Activated naive CD8-positive, alpha-beta T cell treated with anti-CD3 and anti-CD28 coated beads, Interleukin-2, amount 50 U/mL, for 24 hours (primary cell): Measurements from ENCODE around the gene SAG.

Experiments used
- ATAC-seq: fragments of 150-1000 bp; cut with Tn5 transposase; one replicate; pipeline ENCODE4 v1.10.0; 2021
- DNase-seq: peaks from one replicate; pipeline ENCODE4 v3.0.0; 2021
- H3K27ac Mint-ChIP-seq: one replicate; pipeline ENCODE4 v1.8.0; 2021; ENCODE audit warnings: mild to moderate bottlenecking, mixed read lengths
- H3K27me3 Mint-ChIP-seq: one replicate; pipeline ENCODE4 v1.8.0; 2021; ENCODE audit warnings: mixed read lengths
- H3K36me3 Mint-ChIP-seq: one replicate; pipeline ENCODE4 v1.8.0; 2021; ENCODE audit warnings: low read depth, mixed read lengths
- H3K4me1 Mint-ChIP-seq: one replicate; pipeline ENCODE4 v1.8.0; 2021; ENCODE audit warnings: mixed read lengths
- H3K4me3 Mint-ChIP-seq: one replicate; pipeline ENCODE4 v1.8.0; 2021; ENCODE audit warnings: mild to moderate bottlenecking, moderate library complexity, mixed read lengths
- H3K9me3 Mint-ChIP-seq: one replicate; pipeline ENCODE4 v1.8.0; 2021; ENCODE audit warnings: mixed read lengths

Gene SAG

DNA sequence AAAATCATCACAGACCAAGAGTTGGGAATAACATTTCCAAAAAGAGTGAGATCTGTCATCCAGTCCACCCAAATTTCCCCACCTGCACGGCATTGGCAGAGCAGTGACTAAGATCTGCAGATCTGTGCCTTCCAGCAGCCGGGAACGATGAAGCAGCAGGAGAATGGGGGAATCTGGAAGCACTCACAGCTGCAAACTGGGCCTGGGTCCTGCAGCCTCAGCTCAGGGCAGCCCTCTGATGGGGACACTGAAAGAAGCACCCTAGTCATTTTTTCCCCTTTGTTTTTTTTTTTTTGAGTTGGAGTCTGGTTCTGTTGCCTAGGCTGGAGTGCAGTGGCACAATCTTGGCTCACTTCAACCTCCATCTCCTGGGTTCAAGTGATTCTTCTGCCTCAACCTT, 4.4 kb upstream of the SAG start:
- ATAC-seq: no peak
- no peaks in the 10 kb centered on the region for H3K9me3 Mint-ChIP-seq
- H3K27me3 Mint-ChIP-seq: no peaks in the 10 kb centered on the region
- no peak for DNase-seq
- H3K27ac Mint-ChIP-seq: no peak overlapping the region
- no peak overlapping the region for H3K4me3 Mint-ChIP-seq
- H3K4me1 Mint-ChIP-seq: no peaks in the 10 kb centered on the region
- no peaks in the 10 kb centered on the region for H3K36me3 Mint-ChIP-seq

DNA sequence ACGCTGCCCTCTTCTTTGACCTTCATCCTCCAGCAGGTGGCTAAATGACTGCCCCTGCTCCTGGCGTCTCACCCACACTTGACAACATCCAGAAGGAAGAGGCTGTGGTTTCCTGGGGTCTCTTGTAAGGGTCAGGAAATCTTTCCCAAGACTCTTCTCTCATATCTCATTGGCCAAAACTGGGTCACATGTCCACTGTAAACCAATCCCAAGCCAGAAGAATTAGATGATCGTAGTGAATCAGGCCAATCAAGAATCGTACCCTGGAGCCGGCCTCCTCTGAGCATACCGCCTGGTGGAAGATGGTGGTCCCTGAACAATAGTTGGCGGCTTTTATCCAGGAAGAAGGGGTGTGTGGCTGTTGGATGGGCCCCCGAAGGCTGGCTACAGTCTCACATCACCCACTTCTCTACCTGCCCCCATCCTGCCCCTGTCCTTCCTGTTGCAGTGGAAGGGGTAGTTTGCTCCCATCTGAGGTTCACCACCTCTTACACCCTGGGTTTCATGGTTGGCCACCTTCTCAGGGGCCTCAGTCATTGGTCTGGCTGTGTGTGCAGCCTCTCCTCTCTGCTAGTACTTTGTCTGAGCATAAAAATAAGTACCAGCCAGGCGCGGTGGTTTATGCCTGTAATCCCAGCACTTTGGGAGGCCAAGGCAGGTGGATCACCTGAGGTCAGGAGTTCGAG, 3.8 kb downstream of the SAG start:
- Mint-ChIP-seq H3K36me3 (no peaks in the 10 kb centered on the region), H3K9me3 (no peaks in the 10 kb centered on the region), H3K27ac (peak overlapping the region; percentile 5), H3K27me3 (no peaks in the 10 kb centered on the region), H3K4me3 (no peak overlapping the region), H3K4me1 (peaks cover 6% of the 10 kb centered on the region)
- ATAC-seq (no peak), DNase-seq (no peak)

DNA sequence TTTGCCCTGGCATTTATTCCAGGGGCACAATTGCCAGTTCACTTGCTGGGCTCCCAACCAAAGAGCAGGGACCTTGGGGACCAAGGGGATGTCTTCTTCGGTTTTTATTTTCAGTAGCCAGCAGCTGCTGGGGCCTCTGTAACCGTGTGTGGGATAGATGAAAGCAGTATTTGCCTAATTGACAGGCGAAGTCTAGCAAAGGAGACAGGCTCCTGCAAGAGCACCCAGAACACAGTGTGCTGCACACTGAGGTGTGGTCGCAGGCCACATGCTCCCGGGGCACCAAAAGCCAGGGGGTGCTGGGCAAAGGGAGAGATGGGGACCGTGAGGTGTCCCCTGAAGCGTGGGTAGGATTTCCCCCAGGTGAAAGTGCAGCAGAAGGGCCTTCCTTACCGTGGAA, 5.3 kb downstream of the SAG start:
- Mint-ChIP-seq H3K4me3 (no peak overlapping the region), H3K27ac (no peak overlapping the region), H3K27me3 (no peaks in the 10 kb centered on the region), H3K9me3 (no peaks in the 10 kb centered on the region), H3K4me1 (peaks cover 6% of the 10 kb centered on the region), H3K36me3 (no peaks in the 10 kb centered on the region)
- DNase-seq (no peak), ATAC-seq (no peak)

DNA sequence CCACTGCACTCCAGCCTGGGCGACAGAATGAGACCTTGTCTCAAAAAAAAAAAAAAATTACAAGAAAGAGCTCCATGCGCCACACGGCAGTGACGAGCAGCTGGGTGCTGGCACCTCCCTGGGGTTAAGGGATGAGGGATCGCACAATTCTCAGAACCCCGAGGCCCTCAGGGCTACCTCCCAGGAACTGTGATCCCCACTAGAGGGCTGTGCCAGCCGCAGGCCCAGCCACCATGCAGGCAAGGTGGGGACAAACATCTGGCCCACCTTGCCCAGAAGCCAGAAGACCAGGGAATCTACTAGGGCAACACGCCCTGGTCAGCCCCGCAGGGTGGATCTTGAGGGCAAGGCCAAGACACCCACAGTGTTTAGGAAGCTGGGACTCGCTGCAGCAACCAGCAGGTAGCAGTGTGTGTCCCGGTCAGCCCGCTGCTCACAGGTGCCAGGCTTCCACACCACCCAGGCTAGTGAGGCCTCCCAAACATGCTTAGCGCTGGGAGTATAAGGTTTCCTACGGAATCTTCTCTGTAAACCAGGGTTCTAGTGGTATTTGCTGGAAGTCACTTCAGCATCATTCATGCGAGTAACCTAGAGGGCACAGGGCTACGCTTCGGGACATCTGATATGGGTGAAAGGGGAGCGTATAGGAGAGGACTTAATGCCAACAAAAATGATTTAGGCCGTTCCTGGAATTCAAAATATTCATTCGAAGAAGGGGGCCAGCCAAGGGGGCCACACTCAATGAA, 6.7 kb downstream of the SAG start:
- Mint-ChIP-seq H3K9me3 (no peaks in the 10 kb centered on the region), H3K36me3 (no peaks in the 10 kb centered on the region), H3K4me3 (no peak overlapping the region), H3K27me3 (no peaks in the 10 kb centered on the region), H3K4me1 (peaks cover 9% of the 10 kb centered on the region), H3K27ac (no peak overlapping the region)
- ATAC-seq (no peak), DNase-seq (no peak)

DNA sequence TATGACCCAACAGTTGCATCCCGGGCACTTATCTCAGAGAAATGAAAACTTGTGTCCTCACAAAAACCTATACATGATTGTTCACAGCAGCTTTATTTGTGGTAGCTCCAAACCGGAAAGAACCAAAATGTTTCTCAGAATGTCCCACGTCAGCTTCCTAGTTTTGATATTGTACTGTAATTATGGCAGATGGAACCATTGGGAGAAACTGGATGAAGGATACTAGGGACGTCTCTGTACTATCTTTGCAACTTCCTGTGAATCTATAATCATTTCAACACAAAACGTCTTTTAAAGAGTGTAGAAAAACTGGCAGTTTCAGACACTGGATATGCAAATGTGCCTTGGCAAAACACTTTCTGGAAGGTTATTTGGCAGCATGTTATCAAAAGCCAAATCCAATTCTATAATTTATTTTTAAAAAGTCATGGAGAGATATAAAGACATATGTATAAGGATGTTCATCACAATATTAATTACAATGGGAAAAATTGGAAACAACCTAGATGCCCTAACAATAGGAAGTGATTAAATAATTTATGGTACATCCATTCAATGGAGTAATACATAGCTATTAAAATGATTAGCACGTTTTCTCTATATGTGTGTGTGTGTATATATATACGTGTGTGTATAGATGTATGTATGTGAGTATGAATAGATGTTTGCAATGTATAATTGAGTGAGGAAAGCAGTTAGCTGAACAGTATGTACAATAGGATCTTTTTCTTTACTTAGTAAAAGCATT, 9.8 kb downstream of the SAG start:
- ATAC-seq (no peak), DNase-seq (no peak)
- H3K36me3 Mint-ChIP-seq: no peaks in the 10 kb centered on the region
- H3K9me3 Mint-ChIP-seq: no peaks in the 10 kb centered on the region
- no peaks in the 10 kb centered on the region for H3K27me3 Mint-ChIP-seq
- peaks cover 7% of the 10 kb centered on the region for H3K4me1 Mint-ChIP-seq
- H3K27ac Mint-ChIP-seq: no peak overlapping the region
- H3K4me3 Mint-ChIP-seq: no peak overlapping the region

DNA sequence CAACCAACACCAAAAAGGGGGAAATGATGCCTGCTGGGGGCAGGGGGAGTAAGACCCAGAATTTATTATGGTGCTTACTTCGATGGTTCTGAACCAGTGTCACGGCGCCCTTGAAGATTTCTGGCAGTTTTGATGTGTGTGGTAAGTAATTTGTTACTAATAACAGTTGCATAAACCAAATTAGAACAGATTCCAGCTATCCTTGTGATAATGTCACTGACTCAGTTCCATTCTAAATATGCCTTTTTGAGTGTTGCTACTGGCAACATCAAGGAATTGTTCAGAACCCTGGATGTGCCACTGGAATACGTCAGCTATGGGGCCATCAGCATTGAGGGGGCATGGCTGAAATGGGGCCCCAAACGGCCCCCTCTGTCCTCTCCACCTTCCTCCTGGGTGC, 11.6 kb downstream of the SAG start:
- H3K4me3 Mint-ChIP-seq: no peak overlapping the region
- no peaks in the 10 kb centered on the region for H3K9me3 Mint-ChIP-seq
- H3K36me3 Mint-ChIP-seq: no peaks in the 10 kb centered on the region
- H3K27me3 Mint-ChIP-seq: no peaks in the 10 kb centered on the region
- H3K27ac Mint-ChIP-seq: no peak overlapping the region
- DNase-seq: no peak
- no peak for ATAC-seq
- H3K4me1 Mint-ChIP-seq: peaks cover 9% of the 10 kb centered on the region

DNA sequence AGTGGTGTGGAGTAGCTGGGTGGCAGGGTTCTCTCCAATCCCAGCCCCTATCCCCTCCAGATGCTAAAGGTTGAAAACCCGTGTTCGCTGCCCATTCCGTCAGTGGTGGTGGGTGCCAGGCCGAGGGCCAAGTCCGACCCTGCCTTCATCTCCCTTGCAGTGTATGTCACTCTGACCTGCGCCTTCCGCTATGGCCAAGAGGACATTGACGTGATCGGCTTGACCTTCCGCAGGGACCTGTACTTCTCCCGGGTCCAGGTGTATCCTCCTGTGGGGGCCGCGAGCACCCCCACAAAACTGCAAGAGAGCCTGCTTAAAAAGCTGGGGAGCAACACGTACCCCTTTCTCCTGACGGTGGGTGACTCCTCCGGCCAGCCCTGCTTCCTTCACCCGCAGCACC, 12.9 kb downstream of the SAG start:
- Mint-ChIP-seq H3K9me3 (no peaks in the 10 kb centered on the region), H3K4me1 (peaks cover 9% of the 10 kb centered on the region), H3K4me3 (no peak overlapping the region), H3K27me3 (no peaks in the 10 kb centered on the region), H3K36me3 (no peaks in the 10 kb centered on the region), H3K27ac (no peak overlapping the region)
- DNase-seq (no peak), ATAC-seq (no peak)

DNA sequence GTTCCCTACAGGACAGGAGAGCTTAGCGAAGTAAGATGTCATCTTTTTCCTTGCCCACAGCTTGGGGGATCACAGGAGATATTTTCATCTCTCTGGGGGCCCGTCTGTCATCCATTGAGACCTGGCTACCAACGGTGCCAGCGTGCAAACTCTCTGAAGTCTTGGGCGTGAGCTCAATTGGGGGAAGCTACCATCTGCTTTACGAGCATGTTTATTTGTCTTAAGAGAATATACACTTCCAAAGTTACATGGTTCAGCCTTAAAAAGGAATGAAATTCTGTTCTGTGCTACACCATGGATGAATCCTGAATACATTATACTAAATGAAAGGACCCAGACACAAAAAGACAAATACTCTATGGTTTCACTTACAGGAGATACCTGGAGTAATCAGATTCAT, 13.6 kb downstream of the SAG start:
- H3K27ac Mint-ChIP-seq: no peak overlapping the region
- H3K4me3 Mint-ChIP-seq: no peak overlapping the region
- H3K27me3 Mint-ChIP-seq: no peaks in the 10 kb centered on the region
- ATAC-seq (no peak), DNase-seq (no peak)
- no peaks in the 10 kb centered on the region for H3K9me3 Mint-ChIP-seq
- H3K4me1 Mint-ChIP-seq: peaks cover 10% of the 10 kb centered on the region
- no peaks in the 10 kb centered on the region for H3K36me3 Mint-ChIP-seq

DNA sequence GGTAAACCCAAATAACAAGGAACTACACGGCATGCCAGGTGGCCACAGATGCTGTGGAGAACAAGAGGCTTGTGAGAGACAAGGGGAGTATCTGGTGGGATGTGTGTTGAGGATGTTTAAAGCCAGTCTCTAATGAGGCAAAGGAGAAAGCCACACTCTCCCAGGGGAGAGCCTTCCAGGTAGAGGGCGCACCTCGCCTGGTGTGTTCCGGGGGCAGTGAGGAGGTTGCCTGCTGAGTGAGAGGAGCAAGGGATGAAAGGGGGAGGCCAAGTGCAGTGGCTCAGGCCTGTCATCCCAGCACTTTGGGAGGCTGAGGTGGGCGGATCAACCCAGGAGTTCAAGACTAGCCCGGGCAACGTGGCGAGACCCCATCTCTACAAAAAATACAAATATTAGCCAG, 16.2 kb downstream of the SAG start:
- Mint-ChIP-seq H3K36me3 (no peaks in the 10 kb centered on the region), H3K27me3 (no peaks in the 10 kb centered on the region), H3K9me3 (no peaks in the 10 kb centered on the region), H3K4me3 (no peak overlapping the region), H3K4me1 (peaks cover 8% of the 10 kb centered on the region), H3K27ac (no peak overlapping the region)
- no peak for ATAC-seq
- DNase-seq: no peak

DNA sequence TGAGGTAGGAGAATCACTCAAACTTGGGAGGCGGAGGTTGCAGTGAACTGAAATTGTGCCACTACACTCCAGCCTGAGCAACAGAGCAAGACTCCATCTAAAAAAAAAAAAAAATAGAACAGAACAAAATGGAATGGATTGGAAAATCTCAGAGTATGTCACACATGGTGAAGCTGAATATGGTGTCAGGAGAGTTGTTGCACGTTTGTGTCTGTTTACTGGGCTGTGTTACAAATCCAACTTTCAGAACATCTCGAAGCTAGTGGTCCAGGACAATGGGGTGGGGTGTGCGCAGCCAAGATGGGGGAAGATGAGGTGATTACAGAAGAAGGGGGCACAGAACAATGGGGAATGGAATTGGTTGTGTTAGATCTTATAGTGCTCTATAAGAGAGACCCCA, 17.6 kb downstream of the SAG start:
- no peak overlapping the region for H3K4me3 Mint-ChIP-seq
- no peak for ATAC-seq

DNA sequence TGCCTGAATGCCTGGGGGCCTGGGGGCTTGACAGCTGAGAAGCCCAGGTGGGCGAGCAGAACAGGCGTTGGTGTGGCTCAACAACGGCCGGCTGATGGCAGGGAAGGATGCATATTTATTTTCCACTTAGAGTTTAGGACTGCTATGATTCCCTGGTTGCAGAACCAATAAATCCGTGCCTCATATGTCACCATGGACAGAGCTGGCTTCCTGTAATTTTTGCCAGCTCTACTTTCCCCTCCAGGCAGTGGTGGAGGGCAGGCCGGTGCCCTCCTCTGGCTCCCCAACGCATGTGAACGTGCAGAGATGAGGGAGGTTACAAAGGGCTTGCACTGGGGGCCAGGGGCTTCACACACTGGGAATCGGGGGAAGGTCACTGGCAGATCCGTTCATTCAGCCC, 18.2 kb downstream of the SAG start:
- Mint-ChIP-seq H3K4me3 (no peak overlapping the region), H3K27me3 (no peaks in the 10 kb centered on the region)

More for the DNA sequence above, 17.6 kb downstream of the SAG start:
- Mint-ChIP-seq H3K36me3 (no peaks in the 10 kb centered on the region), H3K9me3 (no peaks in the 10 kb centered on the region), H3K4me1 (peaks cover 10% of the 10 kb centered on the region), H3K27me3 (no peaks in the 10 kb centered on the region), H3K27ac (no peak overlapping the region)
- no peak for DNase-seq

DNA sequence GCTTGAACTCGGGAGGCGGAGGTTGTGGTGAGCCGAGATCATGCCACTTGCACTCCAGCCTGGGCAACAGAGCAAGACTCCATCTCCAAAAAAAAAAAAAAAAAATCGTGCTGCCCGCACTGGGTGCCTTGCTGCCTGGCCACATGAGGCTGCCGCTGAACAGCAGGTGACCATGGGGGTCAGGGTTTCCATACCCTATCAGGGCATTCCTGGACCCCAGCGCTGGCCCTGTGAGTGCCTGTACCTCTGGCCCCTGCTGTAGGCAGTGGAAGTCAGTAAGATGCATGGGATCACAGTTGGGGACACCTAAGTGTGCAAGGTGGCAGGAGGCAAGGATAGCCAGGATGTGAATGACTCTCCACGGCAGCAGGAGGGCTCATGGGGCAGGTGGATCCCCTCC, 18.9 kb downstream of the SAG start:
- Mint-ChIP-seq H3K9me3 (no peaks in the 10 kb centered on the region), H3K27ac (no peak overlapping the region), H3K4me1 (peaks cover 17% of the 10 kb centered on the region), H3K27me3 (no peaks in the 10 kb centered on the region), H3K36me3 (no peaks in the 10 kb centered on the region), H3K4me3 (no peak overlapping the region)
- DNase-seq (no peak), ATAC-seq (no peak)

More for the DNA sequence above, 18.2 kb downstream of the SAG start:
- Mint-ChIP-seq H3K4me1 (peaks cover 10% of the 10 kb centered on the region), H3K27ac (no peak overlapping the region), H3K9me3 (no peaks in the 10 kb centered on the region), H3K36me3 (no peaks in the 10 kb centered on the region)
- DNase-seq (no peak), ATAC-seq (no peak)

DNA sequence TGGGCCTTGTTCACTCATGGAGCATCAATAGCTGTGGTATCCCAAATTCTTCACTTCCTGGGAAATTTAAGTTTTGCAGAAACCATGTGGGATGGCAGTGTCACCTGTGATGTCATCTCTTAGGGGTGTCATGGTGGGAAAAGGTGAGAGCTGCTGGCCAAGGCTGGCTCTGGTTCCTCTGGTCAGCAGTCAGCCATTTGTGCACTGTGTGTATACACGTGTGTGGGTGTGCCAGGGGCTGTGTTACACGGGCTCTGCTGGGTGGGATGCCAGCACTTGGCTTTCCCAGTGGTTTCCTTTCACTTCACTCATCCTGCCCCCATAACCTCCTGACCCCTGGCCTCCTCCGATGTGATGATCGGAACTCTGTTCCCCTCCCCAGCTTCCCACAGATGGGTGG, 21.3 kb downstream of the SAG start:
- Mint-ChIP-seq H3K4me1 (peaks cover 26% of the 10 kb centered on the region), H3K27me3 (no peaks in the 10 kb centered on the region), H3K9me3 (no peaks in the 10 kb centered on the region), H3K4me3 (no peak overlapping the region), H3K36me3 (no peaks in the 10 kb centered on the region), H3K27ac (no peak overlapping the region)
- ATAC-seq (no peak), DNase-seq (no peak)

DNA sequence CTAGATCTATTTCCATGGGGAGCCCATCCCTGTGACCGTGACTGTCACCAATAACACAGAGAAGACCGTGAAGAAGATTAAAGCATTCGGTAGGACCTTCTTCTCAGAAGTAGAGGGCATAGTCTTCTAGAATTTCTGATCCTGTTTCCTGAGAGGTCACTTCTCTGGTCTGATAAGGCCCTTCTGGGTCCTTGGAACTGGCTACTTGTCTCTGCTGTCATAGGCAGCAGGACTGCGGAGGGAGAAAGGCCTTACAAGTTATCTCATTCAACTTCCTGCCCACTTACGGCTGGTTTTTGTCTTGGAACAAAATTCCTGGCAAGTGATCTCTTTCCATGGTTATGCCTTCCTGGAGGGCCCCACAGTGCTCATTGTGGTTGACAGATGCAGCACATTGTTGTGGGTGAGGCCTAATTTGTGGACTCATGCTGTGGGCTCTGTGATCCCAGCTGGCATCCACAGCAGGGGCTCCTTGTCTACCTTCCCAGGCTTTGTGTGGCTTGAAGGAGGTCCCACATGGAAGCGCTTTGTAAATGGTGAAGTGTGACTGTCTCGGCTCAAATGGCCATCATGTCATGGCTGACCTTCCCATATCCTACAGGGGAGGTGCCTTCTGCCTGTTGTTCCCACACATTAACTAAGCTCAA, 22.0 kb downstream of the SAG start:
- ATAC-seq (no peak), DNase-seq (no peak)
- H3K27me3 Mint-ChIP-seq: no peaks in the 10 kb centered on the region
- no peaks in the 10 kb centered on the region for H3K9me3 Mint-ChIP-seq
- no peaks in the 10 kb centered on the region for H3K36me3 Mint-ChIP-seq
- H3K4me3 Mint-ChIP-seq: no peak overlapping the region
- no peak overlapping the region for H3K27ac Mint-ChIP-seq
- peaks cover 30% of the 10 kb centered on the region for H3K4me1 Mint-ChIP-seq

DNA sequence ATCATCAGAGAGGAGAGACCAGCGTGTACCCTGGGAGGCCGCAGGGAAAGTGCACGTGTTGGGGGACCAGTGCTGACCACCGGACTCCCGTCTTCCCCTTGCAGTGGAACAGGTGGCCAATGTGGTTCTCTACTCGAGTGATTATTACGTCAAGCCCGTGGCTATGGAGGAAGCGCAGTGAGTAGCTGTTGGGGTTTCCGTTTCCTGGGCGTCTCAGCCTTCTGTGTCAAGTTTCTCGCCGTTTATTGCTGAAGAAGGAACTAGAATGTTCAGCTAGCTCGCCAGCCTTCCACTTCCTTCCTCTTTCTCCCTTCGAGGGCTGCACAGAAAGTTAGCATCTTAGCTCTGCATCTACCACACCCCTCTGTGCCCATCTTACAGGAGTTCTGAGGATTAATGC, 23.9 kb downstream of the SAG start:
- Mint-ChIP-seq H3K9me3 (no peaks in the 10 kb centered on the region), H3K4me3 (peak overlapping the region; percentile 35), H3K4me1 (peaks cover 38% of the 10 kb centered on the region), H3K27ac (peak overlapping the region; percentile 89), H3K27me3 (no peaks in the 10 kb centered on the region), H3K36me3 (no peaks in the 10 kb centered on the region)
- DNase-seq: peak; percentile 64
- peak; percentile 76 for ATAC-seq
